Measurements from ENCODE around the gene RMI1.

Gene RMI1

DNA sequence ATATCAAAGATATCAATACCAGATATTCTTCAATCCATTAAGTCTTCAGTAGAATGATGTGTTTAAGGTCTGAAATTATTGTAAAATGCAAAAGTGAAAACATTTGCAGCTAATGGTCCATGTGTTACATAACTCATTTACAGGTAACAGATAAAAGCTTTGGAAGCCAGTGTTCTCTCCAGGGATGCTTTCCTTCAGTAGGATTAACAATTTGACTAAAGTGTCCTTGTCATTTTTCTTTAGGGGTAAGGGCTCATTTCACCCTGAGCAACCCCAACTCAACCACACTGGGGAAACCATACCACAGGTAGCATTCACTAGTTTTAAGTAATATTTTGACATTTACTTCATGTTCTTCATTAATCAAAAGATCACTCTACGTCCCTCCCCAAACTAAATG lies 13.5 kb upstream of the RMI1 start:
- DNase-seq (ENCODE audit: low read depth): no peak
- TF ChIP-seq, protein P1, sequence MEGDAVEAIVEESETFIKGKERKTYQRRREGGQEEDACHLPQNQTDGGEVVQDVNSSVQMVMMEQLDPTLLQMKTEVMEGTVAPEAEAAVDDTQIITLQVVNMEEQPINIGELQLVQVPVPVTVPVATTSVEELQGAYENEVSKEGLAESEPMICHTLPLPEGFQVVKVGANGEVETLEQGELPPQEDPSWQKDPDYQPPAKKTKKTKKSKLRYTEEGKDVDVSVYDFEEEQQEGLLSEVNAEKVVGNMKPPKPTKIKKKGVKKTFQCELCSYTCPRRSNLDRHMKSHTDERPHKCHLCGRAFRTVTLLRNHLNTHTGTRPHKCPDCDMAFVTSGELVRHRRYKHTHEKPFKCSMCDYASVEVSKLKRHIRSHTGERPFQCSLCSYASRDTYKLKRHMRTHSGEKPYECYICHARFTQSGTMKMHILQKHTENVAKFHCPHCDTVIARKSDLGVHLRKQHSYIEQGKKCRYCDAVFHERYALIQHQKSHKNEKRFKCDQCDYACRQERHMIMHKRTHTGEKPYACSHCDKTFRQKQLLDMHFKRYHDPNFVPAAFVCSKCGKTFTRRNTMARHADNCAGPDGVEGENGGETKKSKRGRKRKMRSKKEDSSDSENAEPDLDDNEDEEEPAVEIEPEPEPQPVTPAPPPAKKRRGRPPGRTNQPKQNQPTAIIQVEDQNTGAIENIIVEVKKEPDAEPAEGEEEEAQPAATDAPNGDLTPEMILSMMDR (IDR thresholded peaks at IDR 0.05; ENCODE audit: insufficient read depth, low read depth, low read length, missing control alignments): no peak
- H3K4me3 ChIP-seq (ENCODE audit: low read depth, low read length): no peak overlapping the region

DNA sequence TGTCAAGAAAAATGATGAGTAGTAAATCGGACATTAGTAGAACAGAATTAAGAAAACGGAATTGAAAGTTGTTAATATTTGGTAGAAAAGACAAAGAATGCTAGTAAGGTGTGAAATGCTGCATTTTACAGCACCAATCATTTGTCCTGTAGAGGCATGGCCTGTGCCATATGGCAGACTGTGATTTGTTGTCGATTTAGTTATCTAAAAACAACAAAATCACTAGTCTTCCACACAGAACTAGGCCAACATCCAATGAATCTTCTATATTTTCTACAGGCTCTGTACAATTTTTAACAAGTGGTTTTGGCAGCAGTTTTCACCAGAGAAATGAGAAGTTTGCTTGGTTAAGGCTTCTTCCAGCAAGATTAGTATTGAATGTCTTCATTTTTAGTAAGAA lies 11.0 kb upstream of the RMI1 start:
- TF ChIP-seq, protein P1 (IDR thresholded peaks at IDR 0.05; ENCODE audit: insufficient read depth, low read depth, low read length, missing control alignments): no peak
- DNase-seq (ENCODE audit: low read depth): no peak
- no peak overlapping the region for H3K4me3 ChIP-seq (ENCODE audit: low read depth, low read length)

- H3K4me3 ChIP-seq (ENCODE audit: low read depth, low read length): no peak overlapping the region
- TF ChIP-seq, protein P1 (IDR thresholded peaks at IDR 0.05; ENCODE audit: insufficient read depth, low read depth, low read length, missing control alignments): no peak
- no peak for DNase-seq (ENCODE audit: low read depth)
Measured at GRCh38 chr9:83971485-83971884, 9.1 kb upstream of the RMI1 start.

GRCh38 chr9:83972286-83972685 lies 8.3 kb upstream of the RMI1 start:
- DNase-seq (ENCODE audit: low read depth): no peak
- TF ChIP-seq, protein P1 (IDR thresholded peaks at IDR 0.05; ENCODE audit: insufficient read depth, low read depth, low read length, missing control alignments): no peak
- no peak overlapping the region for H3K4me3 ChIP-seq (ENCODE audit: low read depth, low read length)

DNA sequence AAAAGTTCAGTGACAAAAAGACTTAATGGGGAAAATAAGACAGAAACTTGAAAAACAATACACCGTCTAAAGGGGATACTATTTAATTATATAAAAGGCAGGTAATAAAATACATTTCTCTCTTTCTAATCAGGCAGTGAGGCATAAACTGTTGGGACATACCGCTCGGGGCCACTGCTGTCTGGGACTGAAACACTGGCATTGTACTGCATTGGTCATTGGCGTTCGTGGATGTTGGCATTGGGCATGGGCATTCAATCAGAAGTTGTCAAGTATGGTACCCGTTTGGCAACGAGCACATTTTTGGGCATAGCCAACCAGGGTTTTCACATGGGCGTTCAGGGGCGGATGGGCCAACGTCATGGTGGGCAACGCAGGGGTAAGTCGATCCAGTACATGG lies 5.3 kb upstream of the RMI1 start:
- TF ChIP-seq, protein P1 (IDR thresholded peaks at IDR 0.05; ENCODE audit: insufficient read depth, low read depth, low read length, missing control alignments): no peak
- no peak overlapping the region for H3K4me3 ChIP-seq (ENCODE audit: low read depth, low read length)
- no peak for DNase-seq (ENCODE audit: low read depth)

DNA sequence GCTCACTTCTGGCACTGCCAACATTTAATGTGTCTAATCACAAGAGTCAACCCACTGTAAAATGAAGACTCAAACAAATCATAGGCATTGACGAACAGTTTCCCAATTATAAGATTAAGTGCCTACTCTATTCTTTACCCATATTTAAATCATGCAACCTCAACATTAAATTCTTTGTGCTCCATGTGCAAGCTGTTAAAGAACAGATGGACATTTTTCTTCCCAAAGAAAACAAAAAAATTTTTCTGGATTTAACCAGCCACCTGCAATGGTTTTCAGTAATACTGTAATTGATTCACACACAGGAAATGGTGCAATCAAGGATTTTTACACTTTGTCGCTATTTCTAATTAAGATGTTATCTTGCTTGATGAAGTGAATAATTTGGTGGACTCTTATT lies 4.2 kb upstream of the RMI1 start:
- no peak for DNase-seq (ENCODE audit: low read depth)
- H3K4me3 ChIP-seq (ENCODE audit: low read depth, low read length): no peak overlapping the region

GRCh38 chr9:83977196-83977595 lies 3.4 kb upstream of the RMI1 start:
- DNase-seq (ENCODE audit: low read depth): no peak
- H3K4me3 ChIP-seq (ENCODE audit: low read depth, low read length): peak overlapping the region; percentile 84; the same call in 1 of the 2 replicates
- TF ChIP-seq, protein P1 (IDR thresholded peaks at IDR 0.05; ENCODE audit: insufficient read depth, low read depth, low read length, missing control alignments): no peak

More for the DNA sequence above, 4.2 kb upstream of the RMI1 start:
- TF ChIP-seq, protein P1 (IDR thresholded peaks at IDR 0.05; ENCODE audit: insufficient read depth, low read depth, low read length, missing control alignments): no peak

All from GM12865 (cell line).